Astrocyte (in vitro differentiated cells and primary cell): ENCODE results near the gene PHC1. TPM values are rescaled to one million over a fixed set of nuclear protein-coding genes. Genes with fewer than 3 reads are reported as not detected.

Experiments used
- DNase-seq: peaks from one replicate; pipeline ENCODE4 v3.0.0-alpha.2; 2010; ENCODE audit warnings: low read depth
- FAIRE-seq: peaks from 2 replicates; lab custom pipeline; 2011; peaks lifted over from hg19 to GRCh38; lab: Jason Lieb, UNC
- H2AFZ ChIP-seq: 2 replicates; pipeline ENCODE4 v1.6.0; 2012; ENCODE audit warnings: low read depth, low read length, inconsistent platforms
- H3K27ac ChIP-seq: 2 replicates; pipeline ENCODE4 v1.5.1; 2011; ENCODE audit warnings: low read depth, low read length, inconsistent platforms
- H3K27me3 ChIP-seq: 2 replicates; pipeline ENCODE4 v1.6.0; 2011; ENCODE audit warnings: low read length, inconsistent platforms; ENCODE audit not compliant: insufficient read depth
- H3K36me3 ChIP-seq: 2 replicates; pipeline ENCODE4 v1.5.1; 2011; ENCODE audit warnings: low read length, inconsistent platforms; ENCODE audit not compliant: insufficient read depth
- H3K4me1 ChIP-seq: 2 replicates; pipeline ENCODE4 v1.5.1; 2011; ENCODE audit warnings: low read length, inconsistent platforms; ENCODE audit not compliant: insufficient read depth
- H3K4me2 ChIP-seq: 2 replicates; pipeline ENCODE4 v1.6.0; 2012; ENCODE audit warnings: low read length, inconsistent platforms
- H3K4me3 ChIP-seq: 2 replicates; pipeline ENCODE4 v1.5.1; 2011; ENCODE audit warnings: low read depth, mild to moderate bottlenecking, low read length, inconsistent platforms; ENCODE audit not compliant: insufficient read depth
- H3K79me2 ChIP-seq: 2 replicates; pipeline ENCODE4 v1.6.0; 2012; ENCODE audit warnings: mild to moderate bottlenecking, low read length, inconsistent platforms; ENCODE audit not compliant: insufficient read depth
- H3K9ac ChIP-seq: 2 replicates; pipeline ENCODE4 v1.6.0; 2012; ENCODE audit warnings: mild to moderate bottlenecking, low read length, inconsistent platforms
- H3K9me3 ChIP-seq: 2 replicates; pipeline ENCODE4 v1.5.1; 2012; ENCODE audit warnings: low read depth, mild to moderate bottlenecking, low read length, inconsistent platforms; ENCODE audit not compliant: insufficient read depth
- H4K20me1 ChIP-seq: 2 replicates; pipeline ENCODE4 v1.6.0; 2012; ENCODE audit warnings: low read length, inconsistent platforms; ENCODE audit not compliant: insufficient read depth
- H3K27ac Mint-ChIP-seq: one replicate; pipeline ENCODE4 v1.8.0; 2021; ENCODE audit warnings: mild to moderate bottlenecking, mixed read lengths; ENCODE audit not compliant: unreplicated experiment
- H3K27me3 Mint-ChIP-seq: one replicate; pipeline ENCODE4 v1.8.0; 2021; ENCODE audit warnings: low read depth, mixed read lengths; ENCODE audit not compliant: unreplicated experiment
- H3K36me3 Mint-ChIP-seq: one replicate; pipeline ENCODE4 v1.8.0; 2021; ENCODE audit warnings: low read depth, mixed read lengths; ENCODE audit not compliant: unreplicated experiment
- H3K4me1 Mint-ChIP-seq: one replicate; pipeline ENCODE4 v1.8.0; 2021; ENCODE audit warnings: low read depth, mixed read lengths; ENCODE audit not compliant: unreplicated experiment
- H3K4me3 Mint-ChIP-seq: one replicate; pipeline ENCODE4 v1.8.0; 2021; ENCODE audit warnings: mild to moderate bottlenecking, moderate library complexity, mixed read lengths; ENCODE audit not compliant: unreplicated experiment
- H3K9me3 Mint-ChIP-seq: one replicate; pipeline ENCODE4 v1.8.0; 2021; ENCODE audit warnings: mild to moderate bottlenecking, mixed read lengths; ENCODE audit not compliant: unreplicated experiment
- CTCF ChIP-seq: IDR thresholded peaks from 2 replicates; pipeline ENCODE4 v1.5.1; 2011; ENCODE audit warnings: low read depth, mild to moderate bottlenecking, inconsistent platforms, low read length, moderate library complexity; ENCODE audit not compliant: insufficient read depth
- EZH2 ChIP-seq: IDR thresholded peaks from 2 replicates; pipeline ENCODE4 v1.6.1; 2012; ENCODE audit warnings: mild to moderate bottlenecking, low read length, inconsistent platforms; ENCODE audit not compliant: insufficient read depth
- total RNA-seq: library from RNA; stranded (reverse); gene quantifications from 2 replicates; pipeline ENCODE4 v1.2.1, GENCODE V29; 2021

Gene PHC1
- total RNA-seq, 1 donor from 2014 or later = 35.4 TPM

- no peak for FAIRE-seq
These were observed 75.1 kb downstream of the PHC1 start, which contains the start of gene KLRG1 for GRCh38 chr12:8989413-8989812. TSS of gene KLRG1 (plus strand) at chr12:8989546. CDS start at chr12:8989636, 90 bp downstream.

More at GRCh38 chr12:8989413-8989812, 75.1 kb downstream of the PHC1 start, which contains the start of gene KLRG1:
- Histone ChIP-seq H3K79me2 (no peaks in the 10 kb centered on the region), H3K36me3 (no peaks in the 10 kb centered on the region), H3K27ac (no peak within 1 kb of the TSS), H4K20me1 (no peaks in the 10 kb centered on the region), H3K9ac (no peak within 1 kb of the TSS), H3K4me3 (no peak within 1 kb of the TSS), H3K4me2 (no peak within 1 kb of the TSS), H3K27me3 (no peaks in the 10 kb centered on the region), H3K4me1 (no peaks in the 10 kb centered on the region), H3K9me3 (no peaks in the 10 kb centered on the region), H2AFZ (no peak within 1 kb of the TSS)
- H3K27me3 Mint-ChIP-seq = no peaks in the 10 kb centered on the region
- no peaks in the 10 kb centered on the region for H3K36me3 Mint-ChIP-seq
- no peak for DNase-seq
- H3K9me3 Mint-ChIP-seq = no peaks in the 10 kb centered on the region
- H3K4me1 Mint-ChIP-seq = no peaks in the 10 kb centered on the region
- no peak within 1 kb of the TSS for H3K27ac Mint-ChIP-seq
- TF ChIP-seq CTCF (no peak), EZH2 (no peak)
- H3K4me3 Mint-ChIP-seq = no peak within 1 kb of the TSS

Other genes with a start within 250 kb of the PHC1 start
- 34.1 and 36.6 TPM in 2 replicates for gene RIMKLB, start 216.5 kb upstream of the PHC1 start, total RNA-seq
- not detected in 2 replicates for gene A2ML1, start 91.9 kb upstream of the PHC1 start, total RNA-seq
- 159 and 166 TPM in 2 replicates for gene M6PR, start 35.1 kb downstream of the PHC1 start, total RNA-seq
- gene KLRG1, start 75.0 kb downstream of the PHC1 start, total RNA-seq = 1.6 and 2.2 TPM in 2 replicates
- 4.2 and 10.7 TPM in 2 replicates for gene A2M, start 201.4 kb downstream of the PHC1 start, total RNA-seq